Neural cell (in vitro differentiated cells): Measurements from ENCODE around the gene RANBP1.

Experiments used
- EZH2 ChIP-seq: fragments of 200-600, 300-800 bp; shearing (Covaris generic), sonication (generic); IDR thresholded peaks from 2 replicates; pipeline ENCODE4 v1.6.1; 2014; ENCODE audit warnings: antibody characterized with exemption, low read length, borderline replicate concordance, mild to moderate bottlenecking; ENCODE audit not compliant: insufficient read depth, poor library complexity, severe bottlenecking
- MXI1 ChIP-seq: fragments of 450-650 bp; conservative IDR thresholded peaks from 2 replicates; pipeline ENCODE4 v1.6.1; 2014; ENCODE audit warnings: antibody characterized with exemption, mild to moderate bottlenecking; ENCODE audit not compliant: poor library complexity, severe bottlenecking
- RAD21 ChIP-seq: fragments of 450-650 bp; conservative IDR thresholded peaks from 2 replicates; pipeline ENCODE4 v1.6.1; 2014; ENCODE audit warnings: antibody characterized with exemption, mild to moderate bottlenecking, moderate library complexity
- SMC3 ChIP-seq: fragments of 450-650 bp; conservative IDR thresholded peaks from 2 replicates; pipeline ENCODE4 v1.6.1; 2014; ENCODE audit warnings: antibody characterized with exemption, mild to moderate bottlenecking, moderate library complexity; ENCODE audit not compliant: poor library complexity
- TAF1 ChIP-seq: IDR thresholded peaks from 2 replicates; pipeline ENCODE4 v1.6.1; 2012; ENCODE audit warnings: low read depth
- TF ChIP-seq, protein P1 (sequence below): fragments of 450-650 bp; IDR thresholded peaks from 2 replicates; pipeline ENCODE4 v1.5.1; 2014; ENCODE audit warnings: antibody characterized with exemption, mild to moderate bottlenecking, moderate library complexity; ENCODE audit not compliant: poor library complexity, severe bottlenecking
- TF ChIP-seq, protein P2 (sequence below): IDR thresholded peaks from 2 replicates; pipeline ENCODE4 v1.6.1; 2012; ENCODE audit warnings: borderline replicate concordance

DNA sequence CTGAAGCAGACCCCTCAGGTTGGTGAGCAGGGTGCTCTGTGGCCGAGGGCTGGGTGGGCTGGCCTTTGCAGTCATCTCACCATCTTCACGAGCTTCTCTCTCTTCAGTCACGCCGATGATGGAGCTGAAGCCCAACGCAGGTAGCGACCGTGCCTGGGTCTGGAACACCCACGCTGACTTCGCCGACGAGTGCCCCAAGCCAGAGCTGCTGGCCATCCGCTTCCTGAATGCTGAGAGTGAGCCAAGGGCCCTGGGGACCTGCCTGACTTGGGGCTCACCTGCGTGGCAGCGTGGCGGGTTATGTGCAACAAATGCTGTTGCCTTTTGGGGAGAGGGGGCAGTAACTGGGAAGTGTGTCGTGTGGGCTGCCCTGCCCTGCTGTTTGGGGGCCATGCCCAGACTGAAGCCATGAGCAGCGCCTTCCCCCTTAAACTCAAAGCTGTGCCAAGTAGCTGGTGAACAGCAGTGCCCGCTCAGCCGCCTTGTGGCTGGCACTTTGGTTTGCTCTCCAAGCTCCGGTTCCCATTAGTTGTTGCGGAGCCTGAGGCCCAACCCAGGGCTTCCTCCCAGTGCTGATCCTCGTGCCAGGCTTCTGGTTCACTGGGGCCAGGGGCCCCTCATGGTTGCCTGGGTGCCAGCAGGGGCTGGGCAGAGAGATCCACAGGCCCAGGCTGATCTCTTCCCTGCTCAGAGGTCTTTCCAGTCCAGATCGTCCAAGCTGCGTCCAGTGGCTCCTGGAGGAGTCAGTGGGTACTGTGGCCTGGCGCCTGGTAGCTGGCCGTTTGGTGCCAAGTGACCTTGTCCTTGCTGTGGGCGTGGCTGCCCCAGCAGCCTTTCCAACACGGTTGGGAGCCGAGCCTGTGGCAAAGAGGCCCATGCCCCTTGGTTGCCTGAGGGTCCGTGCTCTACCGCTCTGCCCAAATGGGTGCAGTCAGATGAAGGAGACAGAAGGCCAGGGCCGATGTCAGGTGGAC, 9.6 kb downstream of the RANBP1 start:
- TF ChIP-seq TAF1 (no peak), MXI1 (no peak), SMC3 (no peak), EZH2 (no peak), RAD21 (no peak)
- TF ChIP-seq, protein P1, sequence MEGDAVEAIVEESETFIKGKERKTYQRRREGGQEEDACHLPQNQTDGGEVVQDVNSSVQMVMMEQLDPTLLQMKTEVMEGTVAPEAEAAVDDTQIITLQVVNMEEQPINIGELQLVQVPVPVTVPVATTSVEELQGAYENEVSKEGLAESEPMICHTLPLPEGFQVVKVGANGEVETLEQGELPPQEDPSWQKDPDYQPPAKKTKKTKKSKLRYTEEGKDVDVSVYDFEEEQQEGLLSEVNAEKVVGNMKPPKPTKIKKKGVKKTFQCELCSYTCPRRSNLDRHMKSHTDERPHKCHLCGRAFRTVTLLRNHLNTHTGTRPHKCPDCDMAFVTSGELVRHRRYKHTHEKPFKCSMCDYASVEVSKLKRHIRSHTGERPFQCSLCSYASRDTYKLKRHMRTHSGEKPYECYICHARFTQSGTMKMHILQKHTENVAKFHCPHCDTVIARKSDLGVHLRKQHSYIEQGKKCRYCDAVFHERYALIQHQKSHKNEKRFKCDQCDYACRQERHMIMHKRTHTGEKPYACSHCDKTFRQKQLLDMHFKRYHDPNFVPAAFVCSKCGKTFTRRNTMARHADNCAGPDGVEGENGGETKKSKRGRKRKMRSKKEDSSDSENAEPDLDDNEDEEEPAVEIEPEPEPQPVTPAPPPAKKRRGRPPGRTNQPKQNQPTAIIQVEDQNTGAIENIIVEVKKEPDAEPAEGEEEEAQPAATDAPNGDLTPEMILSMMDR: no peak
- TF ChIP-seq, protein P2, sequence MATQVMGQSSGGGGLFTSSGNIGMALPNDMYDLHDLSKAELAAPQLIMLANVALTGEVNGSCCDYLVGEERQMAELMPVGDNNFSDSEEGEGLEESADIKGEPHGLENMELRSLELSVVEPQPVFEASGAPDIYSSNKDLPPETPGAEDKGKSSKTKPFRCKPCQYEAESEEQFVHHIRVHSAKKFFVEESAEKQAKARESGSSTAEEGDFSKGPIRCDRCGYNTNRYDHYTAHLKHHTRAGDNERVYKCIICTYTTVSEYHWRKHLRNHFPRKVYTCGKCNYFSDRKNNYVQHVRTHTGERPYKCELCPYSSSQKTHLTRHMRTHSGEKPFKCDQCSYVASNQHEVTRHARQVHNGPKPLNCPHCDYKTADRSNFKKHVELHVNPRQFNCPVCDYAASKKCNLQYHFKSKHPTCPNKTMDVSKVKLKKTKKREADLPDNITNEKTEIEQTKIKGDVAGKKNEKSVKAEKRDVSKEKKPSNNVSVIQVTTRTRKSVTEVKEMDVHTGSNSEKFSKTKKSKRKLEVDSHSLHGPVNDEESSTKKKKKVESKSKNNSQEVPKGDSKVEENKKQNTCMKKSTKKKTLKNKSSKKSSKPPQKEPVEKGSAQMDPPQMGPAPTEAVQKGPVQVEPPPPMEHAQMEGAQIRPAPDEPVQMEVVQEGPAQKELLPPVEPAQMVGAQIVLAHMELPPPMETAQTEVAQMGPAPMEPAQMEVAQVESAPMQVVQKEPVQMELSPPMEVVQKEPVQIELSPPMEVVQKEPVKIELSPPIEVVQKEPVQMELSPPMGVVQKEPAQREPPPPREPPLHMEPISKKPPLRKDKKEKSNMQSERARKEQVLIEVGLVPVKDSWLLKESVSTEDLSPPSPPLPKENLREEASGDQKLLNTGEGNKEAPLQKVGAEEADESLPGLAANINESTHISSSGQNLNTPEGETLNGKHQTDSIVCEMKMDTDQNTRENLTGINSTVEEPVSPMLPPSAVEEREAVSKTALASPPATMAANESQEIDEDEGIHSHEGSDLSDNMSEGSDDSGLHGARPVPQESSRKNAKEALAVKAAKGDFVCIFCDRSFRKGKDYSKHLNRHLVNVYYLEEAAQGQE: no peak
